MCF 10A (cell line): ENCODE results near the gene PLA2G1B. TPM values are rescaled to one million over a fixed set of nuclear protein-coding genes. Genes with fewer than 3 reads are reported as not detected.

Experiments
- BruUV-seq: library from RNA; stranded (reverse); fragments of 400-500 nt; replicated peaks from 2 replicates; lab custom pipeline; 2021; lab: Mats Ljungman, UMichigan
- CTCF ChIA-PET: fragments of 300-600 bp; sonication (Branson Sonifier 250); formaldehyde crosslinking; extraction: SDS; loops from one replicate; lab custom pipeline; 2021; ENCODE audit warnings: antibody characterized with exemption, inconsistent platforms; lab: Yijun Ruan, JAX
- POLR2A ChIA-PET: fragments of 300-600, 350-650 bp; sonication (Branson Sonifier 250); formaldehyde crosslinking; extraction: SDS; loops from one replicate; lab custom pipeline; 2020; ENCODE audit warnings: antibody characterized with exemption, inconsistent platforms; lab: Yijun Ruan, JAX
- DNase-seq: peaks from one replicate; pipeline ENCODE4 v3.0.0-alpha.2; 2018; ENCODE audit not compliant: unreplicated experiment
- H3K27ac Mint-ChIP-seq: one replicate; pipeline ENCODE4 v1.8.0; 2022; ENCODE audit warnings: mild to moderate bottlenecking, low read depth, mixed read lengths; ENCODE audit not compliant: unreplicated experiment
- H3K27me3 Mint-ChIP-seq: one replicate; pipeline ENCODE4 v1.8.0; 2022; ENCODE audit warnings: mixed read lengths; ENCODE audit not compliant: insufficient read depth, unreplicated experiment
- H3K36me3 Mint-ChIP-seq: one replicate; pipeline ENCODE4 v1.8.0; 2022; ENCODE audit warnings: mild to moderate bottlenecking, moderate library complexity, mixed read lengths; ENCODE audit not compliant: insufficient read depth, unreplicated experiment
- H3K4me1 Mint-ChIP-seq: one replicate; pipeline ENCODE4 v1.8.0; 2022; ENCODE audit warnings: mixed read lengths; ENCODE audit not compliant: insufficient read depth, unreplicated experiment
- H3K4me3 Mint-ChIP-seq: one replicate; pipeline ENCODE4 v1.8.0; 2022; ENCODE audit warnings: mild to moderate bottlenecking, moderate library complexity, mixed read lengths; ENCODE audit not compliant: unreplicated experiment
- H3K9me3 Mint-ChIP-seq: one replicate; pipeline ENCODE4 v1.8.0; 2022; ENCODE audit warnings: mixed read lengths; ENCODE audit not compliant: unreplicated experiment
- intact Hi-C: fragments of 100-400 bp; cut with micrococcal nuclease; formaldehyde crosslinking; loops from 2 replicates; pipeline ENCODE4 v1.14.1; 2022
- total RNA-seq: library from RNA; stranded (reverse); gene quantifications from 2 replicates; pipeline ENCODE4 v1.2.3, GENCODE V29; 2022
- TF ChIP-seq, protein P1 (sequence below): fragments of 200-600 bp; IDR thresholded peaks from one replicate; pipeline ENCODE4 v1.8.0; 2022; ENCODE audit warnings: antibody characterized with exemption, mild to moderate bottlenecking; ENCODE audit not compliant: unreplicated experiment

The PLA2G1B gene
- total RNA-seq, 1 experiment from 2014 or later = not detected

- no peak overlapping the region for H3K4me3 Mint-ChIP-seq
- ChIA-PET POLR2A (interaction anchor here (0.6 kb wide), 1 partner anchor 72 kb away, joined by 3 read pairs; no protein-coding TSS in a partner anchor), CTCF (interaction anchor here (0.5 to 4.2 kb wide), 5 partner anchors 9 to 542 kb away, joined by 3 to 33 read pairs (median 4); no protein-coding TSS in a partner anchor)
- H3K36me3 Mint-ChIP-seq = no peaks in the 10 kb centered on the region
- H3K9me3 Mint-ChIP-seq = no peaks in the 10 kb centered on the region
- no peak for DNase-seq
- peaks cover 7% of the 10 kb centered on the region for H3K4me1 Mint-ChIP-seq
- H3K27ac Mint-ChIP-seq = no peak overlapping the region
- H3K27me3 Mint-ChIP-seq = peaks cover 49% of the 10 kb centered on the region
- BruUV-seq = no TSS peak
- TF ChIP-seq, protein P1, sequence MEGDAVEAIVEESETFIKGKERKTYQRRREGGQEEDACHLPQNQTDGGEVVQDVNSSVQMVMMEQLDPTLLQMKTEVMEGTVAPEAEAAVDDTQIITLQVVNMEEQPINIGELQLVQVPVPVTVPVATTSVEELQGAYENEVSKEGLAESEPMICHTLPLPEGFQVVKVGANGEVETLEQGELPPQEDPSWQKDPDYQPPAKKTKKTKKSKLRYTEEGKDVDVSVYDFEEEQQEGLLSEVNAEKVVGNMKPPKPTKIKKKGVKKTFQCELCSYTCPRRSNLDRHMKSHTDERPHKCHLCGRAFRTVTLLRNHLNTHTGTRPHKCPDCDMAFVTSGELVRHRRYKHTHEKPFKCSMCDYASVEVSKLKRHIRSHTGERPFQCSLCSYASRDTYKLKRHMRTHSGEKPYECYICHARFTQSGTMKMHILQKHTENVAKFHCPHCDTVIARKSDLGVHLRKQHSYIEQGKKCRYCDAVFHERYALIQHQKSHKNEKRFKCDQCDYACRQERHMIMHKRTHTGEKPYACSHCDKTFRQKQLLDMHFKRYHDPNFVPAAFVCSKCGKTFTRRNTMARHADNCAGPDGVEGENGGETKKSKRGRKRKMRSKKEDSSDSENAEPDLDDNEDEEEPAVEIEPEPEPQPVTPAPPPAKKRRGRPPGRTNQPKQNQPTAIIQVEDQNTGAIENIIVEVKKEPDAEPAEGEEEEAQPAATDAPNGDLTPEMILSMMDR = no peak
- intact Hi-C loops = no loop called here
Measured at GRCh38 chr12:120366845-120367232, 39.3 kb upstream of the PLA2G1B start.

DNA sequence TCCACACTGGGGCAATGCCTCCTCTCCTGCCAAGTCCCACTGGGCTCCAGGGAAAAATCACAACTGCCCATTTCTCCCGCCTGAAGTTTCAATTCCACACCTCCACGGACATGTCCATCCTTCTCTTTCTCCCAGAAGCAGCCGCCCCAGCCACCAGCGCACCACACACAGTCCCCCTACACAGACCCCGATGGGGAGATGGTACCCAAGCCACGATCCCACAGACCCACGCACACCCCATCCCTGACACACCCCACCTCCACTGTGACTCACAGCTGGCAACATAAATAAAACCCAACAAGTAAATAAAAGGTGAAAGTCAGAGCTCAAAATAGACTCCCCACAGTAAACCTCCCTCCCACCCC, 38.7 kb upstream of the PLA2G1B start:
- no peak overlapping the region for H3K4me3 Mint-ChIP-seq
- intact Hi-C loops = no loop called here
- peaks cover 44% of the 10 kb centered on the region for H3K27me3 Mint-ChIP-seq
- CTCF ChIA-PET = interaction anchor here (0.5 to 4.2 kb wide), 5 partner anchors 10 to 543 kb away, joined by 3 to 33 read pairs (median 3); no protein-coding TSS in a partner anchor
- H3K27ac Mint-ChIP-seq = no peak overlapping the region
- POLR2A ChIA-PET = interaction anchor here (0.6 to 1.0 kb wide), 3 partner anchors 72 to 1218 kb away, joined by 3 to 5 read pairs (median 4); partner anchors contain the start of gene COX6A1
- no peaks in the 10 kb centered on the region for H3K36me3 Mint-ChIP-seq
- TF ChIP-seq, protein P1 = no peak
- DNase-seq = no peak
- BruUV-seq = no TSS peak
- peaks cover 7% of the 10 kb centered on the region for H3K4me1 Mint-ChIP-seq
- no peaks in the 10 kb centered on the region for H3K9me3 Mint-ChIP-seq

GRCh38 chr12:120365675-120366340, 38.2 kb upstream of the PLA2G1B start:
- Mint-ChIP-seq H3K27me3 (peaks cover 38% of the 10 kb centered on the region), H3K36me3 (no peaks in the 10 kb centered on the region)

DNA sequence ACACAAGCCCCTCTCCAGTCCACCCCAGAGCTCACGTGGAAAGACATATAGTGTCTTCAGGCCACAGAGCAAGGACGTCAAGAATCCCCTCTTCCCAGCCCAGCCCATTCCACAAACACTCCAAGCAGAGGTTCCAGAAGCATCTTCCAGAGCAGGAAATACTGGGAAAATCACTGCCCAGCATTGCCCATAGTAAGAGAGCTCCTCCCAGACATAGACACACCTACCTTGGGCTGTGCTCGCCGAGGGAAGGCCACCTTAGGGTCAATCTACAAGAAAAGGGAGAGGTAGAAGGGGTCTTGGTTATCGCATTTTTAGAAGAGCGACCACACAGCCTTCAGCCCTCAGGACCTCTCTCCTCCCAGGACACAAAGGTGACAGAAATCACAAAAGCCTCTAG, 36.9 kb upstream of the PLA2G1B start:
- POLR2A ChIA-PET = interaction anchor here (1.8 kb wide), 1 partner anchor 20 kb away, joined by 4 read pairs; no protein-coding TSS in a partner anchor
- H3K27me3 Mint-ChIP-seq = peaks cover 25% of the 10 kb centered on the region

More at GRCh38 chr12:120365675-120366340, 38.2 kb upstream of the PLA2G1B start:
- POLR2A ChIA-PET = interaction anchor here (0.6 to 1.0 kb wide), 3 partner anchors 72 to 1218 kb away, joined by 3 to 5 read pairs (median 4); partner anchors contain the start of gene COX6A1
- CTCF ChIA-PET = interaction anchor here (0.6 to 4.2 kb wide), 5 partner anchors 9 to 105 kb away, joined by 3 to 33 read pairs (median 3); no protein-coding TSS in a partner anchor
- intact Hi-C loops = no loop called here
- DNase-seq = no peak
- Mint-ChIP-seq H3K27ac (no peak overlapping the region), H3K4me3 (no peak overlapping the region), H3K4me1 (peaks cover 7% of the 10 kb centered on the region), H3K9me3 (no peaks in the 10 kb centered on the region)
- TF ChIP-seq, protein P1 = no peak
- no TSS peak for BruUV-seq

More for the DNA sequence above, 36.9 kb upstream of the PLA2G1B start:
- no TSS peak for BruUV-seq
- Mint-ChIP-seq H3K27ac (no peak overlapping the region), H3K4me3 (no peak overlapping the region), H3K4me1 (peaks cover under 1% of the 10 kb centered on the region), H3K9me3 (no peaks in the 10 kb centered on the region), H3K36me3 (no peaks in the 10 kb centered on the region)
- CTCF ChIA-PET = interaction anchor here (0.7 to 4.2 kb wide), 3 partner anchors 8 to 64 kb away, joined by 3 to 33 read pairs (median 3); no protein-coding TSS in a partner anchor
- DNase-seq = no peak
- intact Hi-C loops = no loop called here
- TF ChIP-seq, protein P1 = no peak
